ENCODE results near the gene TRAIP. TPM values are rescaled to one million over a fixed set of nuclear protein-coding genes. Genes with fewer than 3 reads are reported as not detected.
"Not testable (repeated sequence)": the region's sequence is repeated elsewhere in the genome, so short reads cannot be mapped to it uniquely, and the experiment has no call there.

Gene TRAIP, protein sequence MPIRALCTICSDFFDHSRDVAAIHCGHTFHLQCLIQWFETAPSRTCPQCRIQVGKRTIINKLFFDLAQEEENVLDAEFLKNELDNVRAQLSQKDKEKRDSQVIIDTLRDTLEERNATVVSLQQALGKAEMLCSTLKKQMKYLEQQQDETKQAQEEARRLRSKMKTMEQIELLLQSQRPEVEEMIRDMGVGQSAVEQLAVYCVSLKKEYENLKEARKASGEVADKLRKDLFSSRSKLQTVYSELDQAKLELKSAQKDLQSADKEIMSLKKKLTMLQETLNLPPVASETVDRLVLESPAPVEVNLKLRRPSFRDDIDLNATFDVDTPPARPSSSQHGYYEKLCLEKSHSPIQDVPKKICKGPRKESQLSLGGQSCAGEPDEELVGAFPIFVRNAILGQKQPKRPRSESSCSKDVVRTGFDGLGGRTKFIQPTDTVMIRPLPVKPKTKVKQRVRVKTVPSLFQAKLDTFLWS
- total RNA-seq: 2.7 TPM

DNA sequence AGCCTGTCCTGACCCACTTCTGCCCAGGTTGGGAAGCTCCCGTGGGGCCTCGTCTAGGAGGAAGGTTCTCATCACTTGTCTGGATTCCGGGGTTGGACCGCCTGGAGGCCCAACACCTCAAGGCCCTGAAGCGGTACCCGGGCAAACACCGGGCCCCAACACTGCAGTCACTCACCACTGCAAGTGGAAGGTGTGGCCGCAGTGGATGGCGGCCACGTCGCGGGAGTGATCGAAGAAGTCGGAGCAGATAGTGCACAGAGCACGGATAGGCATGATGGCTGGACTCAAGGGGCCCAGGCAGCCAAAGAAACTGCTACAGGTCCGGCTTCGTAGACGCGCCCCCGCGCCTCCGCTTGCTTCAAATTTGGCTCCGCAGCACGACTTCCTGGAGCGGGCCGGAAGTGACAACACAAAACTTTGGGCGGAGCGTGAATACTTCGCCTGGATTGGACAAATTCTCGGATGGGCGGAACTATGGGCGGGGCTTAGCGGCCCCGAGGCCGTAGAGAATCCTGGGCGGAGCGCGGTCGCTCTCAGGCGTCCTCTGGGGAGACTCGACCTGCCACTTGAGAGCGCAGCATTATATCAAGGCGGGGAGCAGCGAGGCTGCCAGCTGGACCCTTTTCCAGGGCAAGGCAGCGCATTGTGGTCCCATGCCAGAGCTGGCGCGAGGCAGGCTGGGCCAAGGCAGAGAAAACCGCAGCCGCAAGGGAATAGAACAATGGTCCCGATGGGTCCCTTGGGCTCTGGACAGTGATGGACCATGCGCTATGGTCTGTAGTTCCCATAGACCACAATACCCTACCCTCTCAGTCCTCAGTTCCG, at the start of gene TRAIP:
TSS of gene TRAIP (minus strand) at position 384 of the 825 bp plus-strand sequence. CDS start at position 273, 111 bp downstream.
- peak; percentile 90 to 97 (median 93) for DNase-seq (ENCODE audit: low read depth in 2 of 3, low spot score in 2 of 3)

DNA sequence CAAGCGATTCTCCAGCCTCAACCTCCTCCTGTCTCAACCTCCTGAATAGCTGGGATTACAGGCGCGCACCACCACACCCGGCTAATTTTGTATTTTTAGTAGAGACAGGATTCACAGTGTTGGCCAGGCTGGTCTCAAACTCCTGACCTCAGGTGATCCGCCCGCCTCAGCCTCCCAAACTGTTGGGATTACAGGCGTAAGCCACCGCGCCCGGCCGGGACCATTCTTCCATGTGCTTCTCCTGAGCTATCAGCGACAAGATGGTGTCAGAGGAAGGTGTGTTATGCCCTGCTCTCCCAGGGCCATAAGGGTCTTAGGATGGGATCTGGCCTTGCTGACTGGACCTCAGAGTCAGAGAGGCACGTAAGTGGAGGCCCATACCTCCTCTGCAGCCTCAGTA, 48.1 kb upstream of the TRAIP start:
- not testable (repeated sequence) for DNase-seq (ENCODE audit: low read depth in 2 of 3, low spot score in 2 of 3)

DNA sequence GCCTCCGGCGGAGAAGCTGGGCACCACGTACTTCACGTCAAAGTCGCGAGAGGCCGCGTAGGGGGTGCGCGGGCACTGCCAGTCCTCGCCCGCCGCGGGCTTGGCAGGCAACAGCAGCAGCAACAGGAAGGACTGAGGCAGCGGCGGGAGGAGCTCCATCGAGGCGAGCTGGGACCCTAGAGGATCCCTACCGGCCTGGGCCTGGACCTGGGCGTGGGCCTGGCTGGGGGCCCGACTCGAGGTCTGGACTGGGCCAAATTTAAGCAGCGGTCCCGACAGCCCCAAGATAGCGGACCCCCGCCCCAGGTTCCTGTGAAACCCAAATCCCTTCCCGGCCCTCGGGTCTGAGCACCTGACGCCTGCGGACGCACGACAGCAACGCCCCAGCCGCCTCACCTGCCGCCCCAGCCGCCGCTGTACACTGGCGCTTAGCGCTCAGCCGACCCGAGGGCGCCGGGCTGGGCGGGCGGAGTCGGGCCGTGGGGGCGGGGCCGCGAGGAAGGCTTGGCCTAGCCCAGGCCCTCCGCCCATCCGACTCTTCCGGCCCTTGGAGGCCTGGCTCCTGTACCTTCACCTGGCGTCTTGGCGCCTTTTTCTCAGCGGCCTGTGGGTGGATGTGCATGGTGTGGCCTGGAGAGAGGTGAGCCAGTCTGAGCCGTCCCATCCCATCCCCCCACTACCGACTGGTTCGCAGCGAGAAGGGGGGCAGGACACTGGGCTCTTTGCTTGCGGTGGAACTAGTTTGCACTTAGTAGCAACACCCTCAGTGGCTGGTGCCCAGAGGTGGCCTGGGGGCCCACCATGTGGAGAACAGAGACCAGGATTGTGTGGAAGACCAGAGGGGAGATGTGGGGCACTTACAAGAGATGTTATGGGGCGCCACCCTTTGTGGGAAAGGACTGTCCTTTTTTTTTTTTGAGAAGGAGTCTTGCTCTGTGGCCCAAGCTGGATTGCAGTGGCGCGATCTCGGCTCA, 47.4 kb upstream of the TRAIP start, which contains the start of gene MST1R:
TSS of gene MST1R (minus strand) at position 423 of the 974 bp plus-strand sequence. CDS start at position 159, 264 bp downstream.
- peak; percentile 61 to 72 (median 68) for DNase-seq (ENCODE audit: low read depth in 2 of 3, low spot score in 2 of 3)

DNA sequence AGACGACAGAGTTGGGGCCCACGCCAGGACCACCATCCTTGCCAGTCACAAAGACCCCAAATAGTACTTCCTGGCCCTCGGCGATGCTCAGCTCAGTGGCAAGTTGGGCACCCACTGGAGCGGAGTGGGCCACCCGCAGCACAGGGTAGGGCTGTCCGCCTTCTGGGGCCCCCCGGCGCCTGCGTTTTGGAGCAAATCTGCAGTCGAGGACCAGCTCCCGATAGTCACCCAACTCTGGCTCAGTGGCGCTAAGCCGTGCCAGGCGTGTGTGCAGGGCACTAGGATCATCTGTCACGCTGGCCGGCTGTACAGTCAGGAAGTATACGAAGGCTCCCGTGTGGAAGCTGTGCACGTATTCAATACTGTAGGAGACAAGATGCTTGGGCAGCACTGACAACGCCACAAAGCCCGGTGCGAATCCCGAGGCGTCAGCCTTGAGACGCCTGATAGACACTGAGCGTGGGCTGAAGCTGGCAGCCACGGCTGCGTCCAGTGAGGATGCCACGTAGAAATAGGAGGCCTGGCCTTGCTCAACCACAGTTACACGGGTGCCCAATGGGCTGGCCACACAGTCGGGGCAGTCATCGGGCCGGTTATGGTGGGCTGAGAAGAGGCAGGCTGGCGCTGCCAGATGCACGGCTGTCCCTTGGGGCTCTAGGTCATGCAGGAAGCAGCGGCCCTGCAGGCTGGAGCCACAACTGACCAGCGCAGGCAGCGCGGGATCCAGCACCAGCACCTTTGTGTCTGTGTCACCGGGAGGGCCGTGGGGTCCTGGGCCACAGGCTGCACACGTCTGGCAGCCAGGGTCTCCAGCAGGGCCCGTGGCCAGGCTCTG, 46.4 kb upstream of the TRAIP start:
- DNase-seq (ENCODE audit: low read depth in 2 of 3, low spot score in 2 of 3): no peak

DNA sequence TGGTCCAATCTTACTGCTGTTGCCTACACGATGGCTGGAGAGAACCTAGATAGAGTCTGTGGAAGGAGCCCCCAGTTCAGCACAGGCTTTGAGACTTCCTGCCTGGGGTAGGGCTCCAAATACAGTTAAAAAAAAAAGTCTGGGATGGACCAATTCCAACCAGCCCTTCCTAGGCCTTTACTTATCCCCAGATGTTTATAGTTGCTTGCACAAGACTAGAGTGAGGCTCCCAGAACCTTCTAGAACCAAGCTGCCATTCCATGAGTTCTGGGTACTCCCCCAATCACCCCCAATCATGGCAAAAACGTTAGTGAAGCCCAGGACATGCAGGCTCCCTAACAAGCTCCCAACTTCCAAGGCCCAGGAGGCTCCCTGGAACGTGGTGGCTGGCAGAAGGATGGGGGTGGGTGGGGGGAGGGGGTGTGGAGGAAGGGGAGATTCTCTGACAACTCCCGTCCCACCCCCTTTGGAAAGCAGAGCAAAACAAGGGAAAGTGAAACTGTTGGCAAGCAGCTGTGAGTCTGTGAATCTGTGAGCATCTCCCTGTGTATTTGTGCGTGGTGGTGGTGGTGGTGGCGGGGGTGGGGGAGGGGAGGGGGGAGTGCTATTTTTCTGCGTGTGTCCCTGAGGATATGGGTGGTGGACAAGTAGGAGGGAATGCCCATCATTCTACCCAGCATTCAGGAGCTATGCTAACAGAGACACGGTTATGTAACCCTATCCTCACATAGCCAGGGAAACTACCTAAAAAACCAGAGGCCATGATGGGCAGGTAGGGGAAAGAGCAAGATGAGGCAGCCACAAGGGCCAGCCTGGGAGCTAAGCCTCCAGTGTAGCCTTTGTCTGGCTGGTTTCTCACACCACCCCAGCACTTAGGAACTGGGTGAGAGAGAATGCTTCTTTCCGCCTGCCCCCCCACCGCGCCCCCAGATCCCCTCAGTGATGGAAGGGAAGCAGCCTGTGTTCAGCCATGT, 45.3 kb upstream of the TRAIP start:
- peak in 1 of 3 donors; percentile 22 for DNase-seq (ENCODE audit: low read depth in 2 of 3, low spot score in 2 of 3)

DNA sequence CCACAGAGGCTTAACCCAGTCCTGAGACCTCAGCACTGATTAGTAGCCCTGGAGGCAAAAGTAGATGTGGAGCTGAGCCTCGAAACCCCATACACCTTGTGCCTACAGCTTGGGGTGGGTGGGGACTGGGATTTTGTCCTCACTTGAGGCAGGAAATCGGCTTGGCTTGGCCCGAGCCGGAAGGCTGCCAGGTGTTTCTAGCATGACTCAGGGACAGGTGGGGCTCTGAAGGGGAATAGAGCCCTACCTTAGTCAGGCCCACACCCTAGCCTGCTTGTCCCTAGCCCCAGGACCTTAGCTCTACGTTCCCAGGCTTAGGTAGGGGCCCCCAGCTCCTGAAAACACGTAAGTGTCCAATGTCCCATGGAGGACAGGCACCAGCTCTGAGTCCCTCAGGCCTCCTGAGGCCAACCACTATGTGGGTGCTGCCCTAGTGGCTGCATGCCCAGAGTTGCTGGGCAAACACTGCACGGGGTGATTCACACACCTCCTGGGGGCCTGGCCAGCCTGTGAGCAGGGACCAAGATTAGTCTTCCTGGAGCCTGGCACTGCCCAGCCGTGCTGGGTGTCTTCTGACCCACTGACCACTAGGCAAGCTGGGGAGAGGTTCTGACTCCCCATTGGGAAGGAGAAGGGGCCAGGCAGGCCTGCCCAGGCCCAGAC, 44.3 kb upstream of the TRAIP start:
- no peak for DNase-seq (ENCODE audit: low read depth in 2 of 3, low spot score in 2 of 3)

DNA sequence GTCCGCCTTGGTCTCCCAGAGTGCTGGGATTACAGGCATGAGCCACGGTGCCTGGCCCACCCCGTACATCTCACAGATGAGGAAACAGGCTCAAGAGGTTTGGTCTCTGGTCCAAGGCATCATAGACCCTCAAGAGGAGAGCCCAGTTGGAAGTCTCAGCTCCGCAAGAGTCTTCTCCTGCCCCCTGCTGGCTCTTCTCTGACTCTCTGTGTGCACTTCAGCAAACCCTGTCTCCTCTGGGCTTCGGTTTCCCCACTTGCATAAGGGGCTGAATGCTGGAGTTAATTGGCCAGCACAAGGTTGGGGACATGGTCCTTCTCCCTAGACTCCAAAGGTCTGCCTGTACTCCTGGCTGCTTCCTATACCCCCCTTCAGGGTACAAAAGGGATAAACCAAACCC, 43.5 kb upstream of the TRAIP start:
- peak in 2 of 3 donors; percentile 18 to 65 for DNase-seq (ENCODE audit: low read depth in 2 of 3, low spot score in 2 of 3)

DNA sequence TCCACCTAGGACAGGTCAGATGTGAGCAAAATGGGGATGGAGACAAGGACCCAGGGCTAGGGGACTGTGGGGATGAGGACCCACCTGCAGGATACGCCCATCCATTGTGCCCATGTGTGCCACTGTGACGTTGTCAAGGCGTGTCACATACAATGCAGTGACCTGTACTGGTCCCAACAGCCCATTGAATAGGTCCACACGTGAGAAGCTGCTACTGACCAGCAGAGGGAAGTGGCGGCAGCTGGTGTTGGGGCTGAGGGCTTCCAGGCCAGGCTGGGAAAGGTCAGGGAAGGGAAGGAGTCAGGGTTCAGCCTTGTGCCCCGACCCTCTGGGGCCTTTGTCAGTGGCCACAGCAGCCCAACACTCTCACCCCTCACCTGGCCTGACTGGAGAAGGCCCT, 42.6 kb upstream of the TRAIP start:
- no peak for DNase-seq (ENCODE audit: low read depth in 2 of 3, low spot score in 2 of 3)

DNA sequence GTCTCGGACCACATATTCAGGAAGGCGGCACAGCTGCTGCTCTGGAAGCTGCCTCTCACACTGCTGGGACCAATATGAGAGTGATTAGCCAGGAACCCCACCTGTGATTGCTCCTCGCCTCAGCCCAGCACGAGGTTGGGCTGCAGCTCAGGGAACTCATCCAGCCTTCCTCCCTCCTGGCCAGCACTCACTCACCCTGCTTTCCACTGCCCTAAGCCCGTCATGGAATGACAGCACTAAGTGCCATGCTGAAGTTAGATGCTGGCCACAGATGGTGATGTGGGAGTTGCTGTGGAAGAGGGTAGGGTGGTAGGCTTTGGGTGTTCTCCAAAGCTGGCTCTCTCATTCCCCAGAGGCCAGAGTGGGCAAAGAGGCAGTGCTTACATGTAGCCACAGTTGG, 40.0 kb upstream of the TRAIP start:
- no peak for DNase-seq (ENCODE audit: low read depth in 2 of 3, low spot score in 2 of 3)

DNA sequence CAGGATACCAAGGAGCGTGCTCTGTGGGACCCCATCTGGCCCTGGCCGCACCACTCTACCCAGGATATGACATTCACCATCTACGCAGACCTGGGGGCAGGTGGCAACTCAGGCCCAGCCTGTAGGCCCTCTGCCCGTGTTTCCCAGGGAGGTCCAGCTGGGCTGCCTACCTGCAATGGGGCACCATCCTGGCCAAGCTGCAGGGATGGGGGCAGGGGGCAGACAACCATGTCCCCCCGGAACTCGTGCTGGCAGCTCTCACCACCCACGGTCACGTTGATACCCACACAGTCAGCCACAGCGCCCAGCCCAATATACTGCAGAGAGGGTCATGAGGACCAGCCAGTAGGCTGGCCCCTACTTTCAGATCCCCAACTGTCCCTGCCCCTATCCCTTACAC, 39.4 kb upstream of the TRAIP start:
- DNase-seq (ENCODE audit: low read depth in 2 of 3, low spot score in 2 of 3): no peak

DNA sequence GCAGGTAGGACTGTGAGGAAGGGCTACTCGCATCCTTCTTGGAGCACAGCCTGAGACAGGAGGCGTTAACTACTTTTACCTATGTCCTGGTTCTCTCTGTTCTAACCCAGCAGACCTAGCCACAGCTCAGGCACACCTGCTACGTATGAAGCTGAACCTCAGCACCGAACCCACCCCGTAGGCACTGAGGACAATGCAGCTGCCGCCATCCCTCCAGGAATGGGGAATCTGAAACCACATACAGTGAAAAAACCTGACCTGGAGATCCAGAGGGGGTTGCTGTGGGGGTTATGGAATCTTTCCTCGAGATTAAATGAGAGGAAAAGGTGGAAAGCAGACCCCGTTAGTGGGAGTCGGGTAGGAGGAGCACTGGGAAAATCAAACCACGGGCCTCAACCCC, 32.9 kb upstream of the TRAIP start:
- no peak for DNase-seq (ENCODE audit: low read depth in 2 of 3, low spot score in 2 of 3)

DNA sequence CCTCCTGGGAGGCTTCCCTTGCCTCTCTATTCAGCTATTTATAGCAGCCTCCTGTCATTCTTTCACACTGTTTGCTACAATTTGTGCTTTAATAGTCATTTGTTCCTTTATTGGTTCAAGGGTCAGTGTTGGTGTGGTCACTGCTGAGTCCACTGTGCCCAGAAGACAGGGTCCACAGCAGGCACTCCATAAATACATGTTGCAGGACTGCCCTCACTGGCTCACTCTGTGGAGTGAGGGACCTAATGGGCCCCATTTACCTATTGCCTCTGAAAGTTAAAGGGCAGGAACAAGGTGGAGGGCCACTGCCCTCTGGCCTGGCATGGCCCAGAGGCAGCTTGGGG, 30.5 kb upstream of the TRAIP start:
- DNase-seq (ENCODE audit: low read depth in 2 of 3, low spot score in 2 of 3): no peak

DNA sequence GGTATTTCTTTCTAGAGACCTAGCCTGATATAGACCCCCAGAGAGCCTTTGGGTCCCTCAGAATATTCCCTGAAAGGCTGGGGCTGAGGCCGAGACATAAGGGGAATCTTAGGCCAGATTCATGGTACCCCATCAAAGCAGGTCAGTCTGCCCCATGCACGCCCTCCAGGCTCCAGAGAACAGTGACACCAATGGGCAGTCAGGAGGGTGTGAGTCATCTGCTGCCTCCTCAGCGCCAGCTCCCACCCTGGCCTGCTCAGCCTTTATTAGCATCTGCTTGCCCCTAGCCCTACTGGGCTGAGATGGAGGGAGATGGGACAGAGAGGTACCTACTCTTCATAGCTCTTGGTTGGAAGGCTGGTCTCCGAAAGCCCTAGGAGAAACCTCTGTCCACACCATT, 27.6 kb upstream of the TRAIP start:
- no peak for DNase-seq (ENCODE audit: low read depth in 2 of 3, low spot score in 2 of 3)

DNA sequence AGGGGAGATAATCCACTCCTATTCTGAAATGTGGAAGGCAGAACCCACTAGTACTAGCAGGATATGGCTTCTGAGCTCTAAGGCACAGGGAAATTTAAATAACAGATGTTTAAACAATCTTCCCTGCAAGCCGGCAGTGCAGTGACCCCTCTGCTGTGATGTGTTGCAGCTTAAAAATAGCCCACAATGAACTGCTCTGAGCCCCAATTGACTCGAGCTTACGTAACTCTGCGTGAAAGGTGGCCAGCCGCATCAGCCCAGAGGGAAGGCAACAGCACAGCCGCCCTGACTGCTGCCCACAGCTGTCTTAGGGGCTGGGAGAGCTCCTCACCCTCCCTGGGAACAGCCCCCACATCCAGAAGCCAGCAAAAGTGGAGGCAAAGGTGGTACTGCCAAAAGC, 25.8 kb upstream of the TRAIP start:
- DNase-seq (ENCODE audit: low read depth in 2 of 3, low spot score in 2 of 3): no peak

DNA sequence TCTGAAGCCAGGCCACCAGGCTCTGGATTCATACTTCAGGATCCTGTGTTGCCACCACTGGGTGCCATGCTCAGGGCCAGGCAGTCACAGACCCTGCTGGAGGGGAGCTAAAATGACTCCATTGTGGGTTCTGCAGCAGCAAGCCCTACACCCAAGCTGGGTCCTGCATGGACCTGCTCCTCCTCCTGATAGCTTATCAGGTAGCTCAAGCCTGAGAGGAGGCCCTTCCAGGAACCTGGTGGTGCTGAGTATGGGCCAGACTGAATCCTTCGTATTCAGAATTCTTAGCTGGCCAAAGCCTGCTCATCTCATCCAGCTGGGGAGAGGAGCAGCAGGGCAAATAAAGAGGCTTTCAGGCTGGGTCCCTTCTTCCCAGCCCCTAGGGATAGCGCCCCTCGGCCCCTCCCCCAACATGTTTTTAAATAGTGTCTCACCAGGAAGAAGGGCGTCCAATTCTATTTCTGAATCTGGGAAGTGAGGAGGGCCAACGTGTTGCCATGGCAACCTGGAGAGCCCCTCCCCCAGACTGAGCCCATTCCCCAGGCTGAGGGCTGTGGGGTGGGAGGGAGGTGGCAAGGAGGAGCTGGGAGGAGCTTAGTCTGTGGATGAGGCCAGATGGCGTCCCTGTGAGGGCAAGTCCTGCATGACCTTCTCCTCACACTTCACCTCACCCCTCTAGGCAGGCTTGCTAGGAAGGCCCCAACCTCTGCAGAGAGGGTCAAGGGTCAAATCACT, 24.4 kb upstream of the TRAIP start:
- DNase-seq (ENCODE audit: low read depth in 2 of 3, low spot score in 2 of 3): no peak

DNA sequence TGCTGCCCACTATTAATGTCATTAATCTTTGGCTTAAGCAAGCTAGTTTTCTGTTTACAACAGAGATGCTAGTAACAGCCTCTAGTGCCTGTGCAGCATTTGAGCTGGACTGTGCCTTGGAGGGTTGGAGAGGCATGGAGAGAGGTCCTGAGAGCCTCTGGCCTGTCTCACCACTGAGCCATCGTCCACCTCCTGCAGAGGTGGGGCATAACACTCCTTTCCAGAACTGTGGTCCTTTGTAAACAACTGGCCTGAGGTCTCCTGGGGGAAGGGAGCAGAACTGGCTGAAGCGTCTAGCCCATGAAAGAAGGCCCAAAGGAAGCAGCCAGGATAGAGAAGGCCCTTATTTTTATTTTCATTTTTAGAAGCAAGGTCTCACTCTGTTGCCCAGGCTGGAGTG, 23.4 kb upstream of the TRAIP start:
- no peak for DNase-seq (ENCODE audit: low read depth in 2 of 3, low spot score in 2 of 3)

DNA sequence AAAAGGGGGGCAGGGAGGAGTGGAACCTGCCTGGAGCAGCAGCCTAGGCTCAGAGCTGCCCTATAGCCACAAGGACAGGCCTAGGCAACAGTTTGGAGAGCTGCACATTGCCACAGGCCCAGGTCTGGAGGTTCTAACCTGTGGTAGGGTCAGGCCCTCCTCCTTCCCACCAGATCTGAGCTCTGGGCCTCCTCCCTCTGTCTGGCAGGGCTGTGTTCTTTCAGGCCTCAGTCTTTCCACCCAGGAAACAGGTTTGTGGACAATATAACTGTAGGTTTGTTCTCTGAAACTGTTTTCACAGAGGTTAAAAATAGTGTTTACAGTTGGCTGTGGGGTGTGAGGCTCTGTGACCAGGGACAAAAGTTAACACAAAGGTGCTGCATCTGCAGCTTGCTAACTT, 22.3 kb upstream of the TRAIP start:
- no peak for DNase-seq (ENCODE audit: low read depth in 2 of 3, low spot score in 2 of 3)

Measured in hematopoietic multipotent progenitor cell (in vitro differentiated cells).